Hematopoietic multipotent progenitor cell treated with erythropoietin and hydrocortisone succinate and interleukin-3 and kit ligand, for 17 days (in vitro differentiated cells): Measurements from ENCODE around the gene ACP1.
A peak's percentile ranks its signal among the peaks of the same experiment; 100 is the strongest.

Source experiments
- DNase-seq: peaks from one replicate; pipeline ENCODE4 v3.0.0-alpha.2; 2015; ENCODE audit warnings: low spot score

Gene ACP1

GRCh38 chr2:264493-265468 lies at the start of gene ACP1:
Gene ACP1 (plus strand): TSS chr2:264947. CDS start chr2:264965, 18 bp downstream.
- peak; percentile 97 for DNase-seq

GRCh38 chr2:216068-216467 lies 48.7 kb upstream of the ACP1 start:
- no peak for DNase-seq

- no peak for DNase-seq
Observed at GRCh38 chr2:223451-223850, 41.3 kb upstream of the ACP1 start.

GRCh38 chr2:223971-224760 lies 40.6 kb upstream of the ACP1 start:
- no peak for DNase-seq

- no peak for DNase-seq
Observed at GRCh38 chr2:228115-228514, 36.6 kb upstream of the ACP1 start.

GRCh38 chr2:228518-229278 lies 36.0 kb upstream of the ACP1 start:
- DNase-seq = no peak

- no peak for DNase-seq
Observed at GRCh38 chr2:231521-232185, 33.1 kb upstream of the ACP1 start.

GRCh38 chr2:233030-233429 lies 31.7 kb upstream of the ACP1 start:
- no peak for DNase-seq

GRCh38 chr2:234421-234820 lies 30.3 kb upstream of the ACP1 start:
- no peak for DNase-seq

GRCh38 chr2:236993-237539 lies 27.7 kb upstream of the ACP1 start:
- no peak for DNase-seq

GRCh38 chr2:237878-238277 lies 26.9 kb upstream of the ACP1 start:
- DNase-seq = no peak

- no peak for DNase-seq
Observed at GRCh38 chr2:238431-238830, 26.3 kb upstream of the ACP1 start.

- DNase-seq = no peak
Observed at GRCh38 chr2:238869-239268, 25.9 kb upstream of the ACP1 start.

GRCh38 chr2:244547-244946 lies 20.2 kb upstream of the ACP1 start:
- no peak for DNase-seq

- peak; percentile 67 for DNase-seq
Observed at GRCh38 chr2:246489-247144, 18.1 kb upstream of the ACP1 start.

- no peak for DNase-seq
Observed at GRCh38 chr2:248724-249123, 16.0 kb upstream of the ACP1 start.

GRCh38 chr2:249538-250042 lies 15.2 kb upstream of the ACP1 start:
- DNase-seq = no peak

- DNase-seq = no peak
Observed at GRCh38 chr2:252001-252602, 12.6 kb upstream of the ACP1 start.

GRCh38 chr2:253202-253638 lies 11.5 kb upstream of the ACP1 start:
- DNase-seq = no peak

GRCh38 chr2:254241-254640 lies 10.5 kb upstream of the ACP1 start:
- no peak for DNase-seq
